ENCODE results near the gene SHB. TPM values are rescaled to one million over a fixed set of nuclear protein-coding genes. Genes with fewer than 3 reads are reported as not detected.

SHB gene
- total and polyA plus RNA-seq, 2 of the 8 experiments (the other 6 are each of a cell fraction or from before 2014, with no cell fraction given), result 4.1 to 12.6 TPM

DNA sequence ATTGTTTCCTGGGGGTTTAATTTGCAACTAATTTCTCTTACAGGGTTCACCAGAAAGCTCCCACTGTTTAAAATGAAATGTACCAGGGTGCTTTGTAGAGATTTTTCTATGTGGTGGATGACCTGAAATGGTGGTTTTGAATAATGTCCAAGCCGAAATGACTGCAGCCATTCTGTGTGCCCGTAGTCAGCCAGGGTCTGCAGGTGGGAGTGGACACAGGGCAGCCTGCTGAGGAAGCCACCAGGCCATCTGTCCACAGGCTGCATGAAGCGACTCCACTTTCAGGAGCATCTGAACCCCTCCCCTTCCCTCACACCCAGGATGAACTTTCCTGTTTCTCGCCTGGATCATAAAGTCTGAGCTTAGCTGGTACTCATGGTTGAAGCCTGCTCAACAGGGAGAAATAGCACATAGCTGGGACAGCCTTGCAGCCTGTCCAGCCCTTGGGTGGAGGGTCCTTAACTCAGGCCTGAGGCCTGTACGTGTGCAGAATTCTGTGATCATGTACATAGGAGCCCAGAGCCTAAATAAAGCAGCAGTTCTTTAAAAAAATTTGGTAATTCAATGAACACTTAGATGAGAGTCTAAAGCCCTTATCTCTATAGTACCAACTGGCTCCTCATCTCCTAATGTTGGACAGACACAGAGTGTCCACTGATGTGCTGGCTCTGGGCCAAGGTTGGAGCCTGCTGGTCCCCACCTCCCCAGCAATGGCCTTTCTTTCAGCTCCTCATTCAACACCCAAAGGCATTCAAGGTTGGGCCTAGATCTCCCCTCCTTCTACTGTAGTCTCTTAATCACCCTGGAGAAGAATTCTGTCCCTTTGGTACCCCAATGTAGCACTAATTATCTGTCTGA lies 72.8 kb downstream of the SHB start:
- no peak for TF ChIP-seq HDAC6 (IDR thresholded peaks at IDR 0.05; ENCODE audit: low read depth, low read length)
- no peak for TF ChIP-seq TBP (IDR thresholded peaks at IDR 0.05; ENCODE audit: low read depth, low read length)
- TF ChIP-seq CREB1 (IDR thresholded peaks at IDR 0.05), result no peak
- no peak for TF ChIP-seq SIRT6 (IDR thresholded peaks at IDR 0.05; ENCODE audit: low read length)
- no peak for TF ChIP-seq JUND (IDR thresholded peaks at IDR 0.05; ENCODE audit: low read length)
- POLR2A ChIA-PET (ENCODE audit: partially characterized antibody), result interaction anchor here (4.7 kb wide), 1 partner anchor 21 kb away, joined by 24 read pairs; no protein-coding TSS in a partner anchor
- Histone ChIP-seq H4K5ac (ENCODE audit: insufficient read length, low read depth, low read length) (no peak overlapping the region), H3K27me3 (replicated peaks in 1 of 4; ENCODE audit: control insufficient read depth in 3 of 4, extremely low read depth in 1 of 4, insufficient read depth in 3 of 4, low read length in 3 of 4) (no peaks in the 10 kb centered on the region), H3K56ac (replicated peaks; ENCODE audit: insufficient read length, low read depth, low read length) (no peak overlapping the region), H3K27ac (ENCODE audit: low read depth, low read length) (no peak overlapping the region), H3K4ac (replicated peaks; ENCODE audit: insufficient read length, low read depth, low read length) (no peak overlapping the region), H2BK120ac (replicated peaks; ENCODE audit: low read depth, low read length) (no peak overlapping the region), H2AK5ac (ENCODE audit: low read depth, low read length) (no peak overlapping the region), H2BK5ac (ENCODE audit: low read depth, low read length) (no peak overlapping the region), H2AFZ (ENCODE audit: low read length) (no peak overlapping the region), H2BK12ac (ENCODE audit: low read depth, low read length) (no peak overlapping the region), H4K8ac (ENCODE audit: extremely low read depth, insufficient read depth, low read length) (no peak overlapping the region), H3K4me2 (ENCODE audit: insufficient read depth in 1 of 2, low read depth in 2 of 2, low read length in 2 of 2) (no peak overlapping the region), H3K79me1 (ENCODE audit: low read depth, low read length) (peaks cover 8% of the 10 kb centered on the region; the same call in 1 of the 2 replicates), H3K14ac (ENCODE audit: insufficient read length) (no peak overlapping the region), H2BK20ac (ENCODE audit: low read length) (no peak overlapping the region), H3K4me1 (replicated peaks in 1 of 4; ENCODE audit: control insufficient read depth in 3 of 4, insufficient read depth in 4 of 4, low read length in 3 of 4) (peaks cover 0 to 16% (median 5%) of the 10 kb centered on the region in 4 experiments; a peak in 6 of 7 replicates), H3K4me3 (ENCODE audit: extremely low read depth in 1 of 4, insufficient read depth in 2 of 4, low read depth in 3 of 4, low read length in 4 of 4) (no peak overlapping the region), H4K91ac (replicated peaks; ENCODE audit: insufficient read length, low read length) (no peak overlapping the region), H3K9me3 (ENCODE audit: insufficient read depth in 2 of 2, low read depth in 1 of 2, low read length in 1 of 2) (no peaks in the 10 kb centered on the region), H3K36me3 (ENCODE audit: control insufficient read depth in 2 of 4, insufficient read depth in 4 of 4, low read length in 3 of 4) (no peaks in the 10 kb centered on the region; a peak in 1 of 8 replicates), H2BK15ac (ENCODE audit: low read length) (no peak overlapping the region), H3K79me2 (ENCODE audit: control insufficient read depth in 1 of 2, insufficient read depth in 2 of 2, low read length in 2 of 2) (no peaks in the 10 kb centered on the region; a peak in 1 of 4 replicates), H3K23ac (ENCODE audit: insufficient read length) (no peak overlapping the region), H4K20me1 (replicated peaks in 1 of 2; ENCODE audit: control insufficient read depth in 1 of 2, insufficient read depth in 2 of 2, low read length in 2 of 2) (no peaks in the 10 kb centered on the region), H3K23me2 (ENCODE audit: low read depth, low read length) (no peaks in the 10 kb centered on the region), H3K18ac (ENCODE audit: extremely low read depth, low read length) (no peak overlapping the region), H3K9ac (replicated peaks in 1 of 4; ENCODE audit: extremely low read depth in 1 of 4, low read depth in 3 of 4, low read length in 3 of 4) (no peak overlapping the region)
- DNase-seq (ENCODE audit: low read depth in 1 of 2, low spot score in 2 of 2) (no peak), FAIRE-seq (no peak)
- 91% methylated on average over 5 of the region's 5 CpGs; no CpG with 5 or more reads in 1 of the 2 experiments for WGBS, 2 experiments (ENCODE audit: extremely low coverage in 1 of 2, insufficient coverage in 1 of 2, insufficient read length in 1 of 2, insufficient replicate concordance in 2 of 2, low coverage in 1 of 2, low lambda C conversion rate in 2 of 2, missing lambda C conversion rate in 1 of 2)
- CTCF ChIA-PET (ENCODE audit: partially characterized antibody), result interaction anchor here (0.8 to 3.7 kb wide), 4 partner anchors 11 to 92 kb away, joined by 3 to 13 read pairs (median 5); no protein-coding TSS in a partner anchor
